AG08395 (cell line): ENCODE data around the gene BAG5.
A peak's percentile ranks its signal among the peaks of the same experiment; 100 is the strongest.

Source experiments
- DNase-seq: peaks from one replicate; pipeline ENCODE4 v3.0.0; 2012; ENCODE audit warnings: mixed read lengths, low spot score

Gene BAG5

DNA sequence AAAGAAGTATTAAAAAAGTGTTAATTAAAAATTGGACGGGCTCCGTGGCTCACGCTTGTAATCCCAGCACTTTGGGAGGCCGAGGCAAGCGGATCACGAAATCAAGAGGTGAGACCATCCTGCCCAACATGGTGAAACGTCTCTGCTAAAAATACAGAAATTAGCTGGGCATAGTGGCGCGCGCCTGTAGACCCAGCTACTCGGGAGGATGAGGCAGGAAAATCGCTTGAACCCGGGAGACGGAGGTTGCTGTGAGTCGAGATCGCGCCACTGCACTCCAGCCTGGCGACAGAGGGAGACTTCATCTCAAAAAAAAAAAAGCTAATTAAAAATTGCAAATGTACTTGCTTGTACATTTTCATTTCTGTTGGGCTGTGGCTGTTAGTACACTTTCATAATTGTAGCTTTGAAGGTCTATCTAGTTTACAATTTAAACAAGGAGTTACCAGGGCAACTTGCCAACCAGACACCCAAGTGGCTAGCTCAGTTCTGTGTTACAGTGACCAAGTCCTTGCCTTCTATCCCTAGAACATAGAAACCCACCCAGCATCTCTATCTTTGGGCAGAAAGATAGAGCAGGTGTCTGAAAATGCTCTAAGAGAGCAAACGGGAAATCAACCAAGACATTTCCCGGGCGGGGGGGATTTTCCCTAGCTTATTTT lies 1.5 kb upstream of the BAG5 start:
- no peak for DNase-seq

DNA sequence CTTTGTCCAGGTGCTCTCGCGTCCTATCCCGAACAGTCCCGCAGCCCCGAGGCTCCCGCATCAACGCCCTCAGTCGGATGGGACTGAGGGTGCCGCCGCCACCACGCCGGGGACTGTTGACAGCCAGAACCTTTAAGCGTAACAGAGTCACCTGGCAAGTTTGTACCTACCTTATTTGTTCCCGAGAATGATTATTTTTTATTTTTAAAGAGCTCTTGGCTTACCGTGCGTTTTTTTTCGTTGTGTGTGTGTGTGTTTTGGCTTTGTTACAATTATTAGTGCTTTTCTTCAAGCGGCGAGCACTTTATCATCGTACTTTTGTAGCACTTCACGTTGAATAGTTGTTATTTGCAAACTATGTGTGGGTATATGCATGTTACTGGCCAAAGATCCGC lies 766 bp upstream of the BAG5 start:
- no peak for DNase-seq

DNA sequence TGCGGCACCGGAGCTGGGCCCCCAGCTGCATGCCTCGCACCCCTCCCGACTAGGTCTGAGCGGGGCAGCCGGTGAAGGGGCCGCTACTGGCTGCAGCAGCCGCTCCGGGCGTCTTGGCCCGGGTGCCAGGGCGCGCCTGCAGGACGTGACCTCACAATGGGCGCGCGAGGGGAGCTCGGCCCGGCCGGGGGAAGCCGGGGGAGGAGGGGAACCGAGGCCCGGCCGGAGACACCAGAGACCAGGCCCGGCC lies 353 bp downstream of the BAG5 start:
- peak; percentile 44 for DNase-seq

DNA sequence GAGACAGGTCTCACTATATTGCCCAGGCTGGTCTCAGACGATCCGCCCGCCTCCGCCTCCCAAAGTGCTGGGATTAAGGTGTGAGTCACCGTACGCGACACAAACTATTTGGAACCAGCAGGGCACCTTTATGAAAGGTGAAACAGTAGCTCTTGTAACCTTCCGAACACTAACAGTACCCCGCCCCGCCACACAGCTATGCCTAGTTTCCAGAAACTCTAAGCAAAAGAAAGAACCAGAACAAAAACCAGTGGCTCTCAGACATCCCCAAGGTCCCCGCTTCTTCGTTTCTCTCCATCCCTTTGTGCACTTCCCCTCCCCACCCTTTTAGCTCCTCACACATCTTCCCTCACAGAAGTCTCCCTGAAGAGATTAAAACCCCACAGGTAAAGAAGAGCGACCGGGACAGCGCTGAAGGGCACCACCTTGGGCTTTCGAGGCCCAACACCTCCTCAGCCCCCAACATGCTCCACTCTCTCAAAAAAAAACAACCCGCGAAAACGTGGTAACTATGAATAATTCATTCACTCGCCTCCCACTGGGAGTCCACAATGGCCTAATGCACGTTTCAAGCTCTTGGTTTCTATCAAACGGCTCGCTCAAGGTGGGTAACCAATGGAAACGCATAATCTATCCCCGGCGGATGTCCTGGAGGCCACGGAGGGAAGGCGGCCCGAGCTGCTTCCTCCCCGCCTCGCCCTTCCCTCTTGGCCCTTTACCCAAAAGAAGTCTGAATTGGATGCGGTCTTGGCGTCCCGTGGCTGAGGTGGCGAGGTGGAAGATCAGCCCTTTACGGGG lies 877 bp downstream of the BAG5 start:
- DNase-seq = peak; percentile 58

DNA sequence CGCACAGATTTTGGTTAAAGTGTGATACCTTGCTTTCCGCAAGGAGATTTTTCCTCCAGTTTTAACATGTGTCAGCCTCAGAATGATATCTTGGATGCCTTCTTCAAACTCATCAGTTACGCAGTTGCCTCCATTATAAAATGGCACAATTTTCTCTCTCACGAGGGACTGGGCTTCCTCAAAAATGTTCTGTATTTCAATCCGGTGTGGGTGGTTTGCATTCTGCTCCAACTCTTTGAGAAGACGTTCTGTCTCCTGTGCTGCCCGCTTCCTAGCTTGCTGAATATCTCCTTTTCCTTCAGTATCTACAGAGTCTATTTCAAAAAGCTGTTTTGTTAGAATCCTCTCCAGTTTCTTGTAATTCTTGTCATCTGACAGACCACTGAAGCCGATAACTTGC lies 1.8 kb downstream of the BAG5 start:
- DNase-seq = no peak

DNA sequence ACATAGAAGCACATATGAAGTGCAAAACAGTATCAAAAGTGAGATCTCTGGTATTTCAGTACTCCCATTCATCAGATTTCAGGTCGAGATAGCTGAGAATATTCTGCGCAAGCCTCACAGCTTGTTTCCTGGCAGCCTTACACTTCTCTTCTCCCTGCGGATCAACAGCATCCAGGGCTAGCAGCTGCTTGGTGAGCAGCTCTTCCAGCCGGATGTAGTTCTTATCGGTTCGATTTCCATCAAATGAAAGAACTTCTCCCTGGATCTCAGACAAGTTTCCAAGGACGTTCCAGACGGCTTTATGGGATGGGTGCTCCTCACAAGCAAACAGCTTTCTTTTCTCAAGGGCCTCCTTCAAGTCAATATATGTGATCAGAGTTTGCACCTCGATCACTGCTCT lies 2.7 kb downstream of the BAG5 start:
- no peak for DNase-seq

DNA sequence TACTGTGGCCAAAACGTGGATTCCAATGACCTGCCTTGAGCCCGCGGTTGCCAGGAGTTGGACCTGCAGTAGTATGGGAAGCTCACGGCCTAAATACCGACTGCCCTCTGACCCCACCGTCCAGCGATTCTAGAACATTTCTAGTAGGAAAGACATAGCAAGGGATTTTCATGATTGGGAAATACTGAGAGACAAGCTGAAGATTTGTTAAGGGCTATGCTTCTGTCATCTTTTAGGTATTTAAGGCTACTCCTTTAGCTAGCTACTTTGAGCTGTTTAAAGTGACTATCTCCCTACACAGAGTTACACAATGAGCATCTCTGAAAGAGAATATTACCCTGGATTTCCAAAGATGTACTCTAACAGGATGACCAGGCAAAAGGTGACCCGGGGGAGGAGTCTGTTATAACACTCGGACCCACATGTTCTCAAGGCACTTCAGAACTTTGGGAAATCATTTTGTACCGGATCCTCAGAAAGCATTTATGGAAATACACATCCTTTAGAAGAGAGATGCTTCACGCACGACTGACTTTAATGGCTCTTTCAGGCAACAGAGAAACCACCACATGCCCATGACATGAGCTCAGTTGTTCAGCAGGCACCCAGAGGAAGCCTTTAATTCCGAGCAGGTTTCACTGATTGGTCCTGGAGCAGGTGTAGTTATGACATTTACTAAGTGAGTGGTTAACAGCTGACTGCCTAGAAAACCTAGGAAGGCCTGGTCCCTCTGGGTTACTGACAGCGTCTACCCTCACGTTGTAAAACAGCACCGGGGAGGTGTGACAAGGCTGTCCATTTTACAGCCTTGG lies 4.2 kb downstream of the BAG5 start:
- peak; percentile 62 for DNase-seq

DNA sequence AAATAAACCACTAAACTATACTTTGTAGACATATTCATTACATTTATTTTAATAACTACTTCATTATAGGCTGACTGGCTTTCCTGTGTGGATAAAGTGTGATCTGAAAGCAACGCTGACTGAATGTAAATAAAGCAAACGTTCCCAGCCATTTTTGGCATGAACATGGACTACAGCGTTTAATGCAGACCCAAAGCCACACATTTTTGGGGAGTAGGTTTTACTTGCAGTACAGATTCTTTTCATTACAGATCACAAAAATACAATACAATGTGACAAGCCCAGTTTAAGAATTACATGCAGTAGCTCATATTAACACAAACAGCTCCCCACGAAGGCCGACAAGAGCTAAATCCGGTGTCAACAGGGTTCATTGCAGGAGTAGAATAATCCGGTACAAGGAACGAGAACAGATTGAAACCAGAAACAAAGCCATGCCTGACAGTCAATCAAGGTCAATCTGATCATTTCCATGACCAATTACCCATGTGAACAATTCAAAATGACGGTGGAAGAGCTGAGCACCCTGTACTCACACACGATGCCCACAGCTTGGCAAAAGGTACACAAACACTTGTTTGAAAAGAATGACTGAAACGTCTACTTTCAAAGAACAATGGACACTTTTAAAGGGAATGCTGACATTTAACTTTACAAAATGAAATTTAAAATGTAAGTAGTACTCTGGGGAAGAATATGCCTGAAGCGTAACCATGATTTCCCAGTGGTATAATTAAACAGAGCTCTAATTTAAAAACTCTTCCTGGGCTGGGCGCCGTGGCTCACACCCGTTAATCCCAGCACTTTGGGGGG lies 5.3 kb downstream of the BAG5 start:
- DNase-seq = no peak

DNA sequence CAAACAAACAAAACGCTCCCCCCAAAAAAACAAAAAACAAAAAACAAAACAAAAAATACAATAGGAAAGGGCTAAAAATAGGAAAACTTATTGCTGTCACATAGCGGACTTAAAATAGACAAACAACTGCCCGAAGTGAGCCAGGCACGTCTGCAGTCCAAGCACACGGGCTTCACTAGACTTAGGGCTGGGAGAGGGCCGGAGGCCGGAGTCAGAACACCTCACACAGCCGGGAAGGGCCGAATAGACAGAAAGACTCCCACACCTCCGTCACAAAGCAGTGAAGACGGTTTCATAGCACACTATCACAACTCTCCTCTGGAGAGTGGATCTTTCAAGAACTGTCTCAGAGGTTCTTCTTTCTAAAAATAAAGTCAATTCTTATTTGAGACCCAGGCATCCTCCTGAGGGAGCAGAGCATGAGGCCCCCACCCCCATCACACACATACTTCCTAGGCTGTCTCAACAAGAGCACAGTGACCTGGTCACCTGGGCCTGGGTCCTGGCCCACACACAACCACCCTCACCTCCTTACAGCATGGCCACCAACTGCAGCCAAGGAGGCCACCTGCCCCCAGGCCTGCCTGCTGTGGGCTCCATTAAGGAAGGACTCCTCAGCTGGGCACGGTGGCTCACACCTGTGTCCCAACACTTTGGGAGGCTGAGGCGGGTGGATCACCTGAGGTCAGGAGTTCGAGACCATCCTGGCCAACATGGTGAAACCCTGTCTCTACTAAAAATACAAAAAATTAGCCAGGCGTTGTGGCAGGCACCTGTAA lies 6.7 kb downstream of the BAG5 start:
- DNase-seq = no peak

DNA sequence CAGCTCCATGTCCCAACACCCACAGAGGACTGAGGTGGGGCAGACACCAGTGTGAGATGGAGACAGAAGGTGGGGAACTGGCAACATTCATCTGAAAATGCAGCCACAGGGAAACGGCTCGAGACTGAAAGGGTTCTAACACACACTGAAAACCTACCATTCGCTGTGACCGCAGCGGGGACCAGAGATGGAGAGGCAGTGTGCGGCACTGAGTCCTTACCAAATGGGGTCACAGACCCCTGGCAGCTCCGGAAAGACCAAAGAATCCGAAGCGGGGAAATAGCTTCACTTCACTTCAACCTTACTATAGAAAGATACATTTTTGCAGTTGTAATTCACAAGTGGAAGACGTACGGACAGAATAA lies 9.6 kb downstream of the BAG5 start:
- DNase-seq = no peak

DNA sequence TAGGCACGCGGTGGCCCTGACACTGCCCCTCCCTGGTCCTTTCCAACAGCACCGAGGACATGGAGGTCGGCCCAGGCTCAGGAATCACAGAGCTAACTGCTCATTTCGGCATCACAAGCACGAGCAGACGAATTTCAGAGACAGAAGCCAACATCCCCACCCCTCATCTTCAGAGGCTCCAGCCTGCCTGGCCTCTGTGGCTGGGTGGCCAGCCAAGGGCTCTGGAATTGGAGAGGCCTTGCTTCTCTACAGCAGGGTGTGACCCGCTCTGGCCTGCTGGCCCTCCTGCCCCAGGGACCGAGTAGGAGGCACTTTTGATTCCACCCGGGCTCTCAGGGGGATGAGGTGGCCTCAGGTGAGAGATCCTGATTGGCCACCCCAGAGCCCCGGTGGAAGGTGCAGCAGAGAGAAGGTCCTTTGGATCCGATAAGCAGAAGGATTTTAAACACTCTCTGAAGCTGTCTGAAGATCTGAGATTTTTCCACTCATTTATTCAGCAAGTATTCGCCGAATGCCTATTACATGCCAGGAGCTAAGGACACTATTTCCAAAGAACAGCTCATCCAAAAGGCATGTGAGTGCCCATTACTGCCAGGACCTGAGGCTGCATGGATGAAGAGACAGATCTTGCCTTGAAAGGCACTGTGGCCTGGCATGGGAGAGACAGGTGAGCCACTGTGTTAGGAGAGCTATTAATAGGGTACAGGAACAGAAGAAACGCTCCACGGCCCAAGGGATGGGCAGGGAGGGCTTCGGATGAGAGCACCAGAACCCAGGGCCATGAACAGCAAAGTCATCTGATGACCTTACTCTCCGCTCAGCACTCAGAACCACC lies 10.2 kb downstream of the BAG5 start:
- DNase-seq = peak; percentile 79

DNA sequence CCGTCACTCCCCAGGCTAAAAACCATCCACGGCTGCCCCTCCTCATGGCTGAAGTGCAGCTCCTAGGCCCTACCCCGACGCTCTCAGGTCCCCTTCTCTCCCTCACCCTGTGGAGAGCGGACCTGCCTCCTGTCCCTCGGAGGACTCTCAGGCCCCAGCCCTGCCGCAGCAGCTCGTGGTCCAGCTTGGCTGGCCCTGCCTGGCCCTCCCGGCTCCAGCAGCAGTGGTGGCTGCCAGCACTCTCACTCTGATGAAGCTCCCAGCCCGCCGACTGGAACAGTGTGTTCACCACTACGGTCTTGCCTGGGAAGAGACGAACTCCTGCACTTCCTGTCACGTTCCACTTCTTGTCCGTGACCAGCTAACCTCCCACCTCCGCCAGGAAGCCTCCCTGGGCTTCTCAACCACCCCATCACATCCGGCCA lies 11.1 kb downstream of the BAG5 start:
- peak; percentile 61 for DNase-seq

DNA sequence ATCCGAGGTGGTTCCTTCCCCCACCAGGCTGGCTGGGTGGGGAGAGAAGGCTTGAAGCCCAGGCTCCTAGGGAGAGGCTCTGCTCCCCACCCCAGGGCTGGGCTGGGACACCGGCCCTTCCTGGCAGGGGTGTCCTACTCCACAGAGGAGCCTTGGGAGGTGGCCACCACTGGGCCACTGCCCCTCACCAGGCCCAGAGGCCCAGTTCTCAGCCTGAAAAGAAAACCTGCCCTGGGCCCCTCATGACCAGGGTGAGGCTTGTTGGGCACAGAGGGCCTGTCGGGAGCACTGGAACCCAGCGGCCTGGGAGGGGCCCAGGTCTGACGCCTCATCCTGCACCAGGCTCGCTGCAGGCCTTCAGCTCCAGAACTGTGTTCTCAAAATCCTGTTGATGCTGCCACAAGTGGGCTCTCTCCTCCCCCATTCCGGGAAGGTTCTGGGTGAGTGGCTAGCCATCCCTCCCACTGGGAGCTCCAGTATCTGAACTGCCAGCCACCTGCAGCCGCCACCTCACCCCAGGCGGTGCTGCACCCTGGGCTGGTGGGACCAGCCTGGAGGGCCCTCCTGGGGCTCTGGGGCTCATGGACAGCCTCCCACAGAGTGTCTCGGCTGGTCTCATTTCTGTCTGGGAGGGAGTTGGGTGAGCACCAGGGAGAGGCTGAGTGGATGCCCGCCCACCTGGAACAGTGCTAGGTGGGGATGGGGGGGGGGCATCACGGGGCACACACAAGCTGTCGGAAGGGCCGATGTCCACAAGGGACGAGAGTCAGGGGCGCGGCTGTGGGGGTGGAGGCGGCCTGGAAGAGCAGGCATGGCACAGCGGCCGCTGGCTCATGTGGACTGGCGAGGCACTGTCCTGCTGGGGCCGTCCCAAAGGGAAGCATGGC lies 11.8 kb downstream of the BAG5 start:
- no peak for DNase-seq

DNA sequence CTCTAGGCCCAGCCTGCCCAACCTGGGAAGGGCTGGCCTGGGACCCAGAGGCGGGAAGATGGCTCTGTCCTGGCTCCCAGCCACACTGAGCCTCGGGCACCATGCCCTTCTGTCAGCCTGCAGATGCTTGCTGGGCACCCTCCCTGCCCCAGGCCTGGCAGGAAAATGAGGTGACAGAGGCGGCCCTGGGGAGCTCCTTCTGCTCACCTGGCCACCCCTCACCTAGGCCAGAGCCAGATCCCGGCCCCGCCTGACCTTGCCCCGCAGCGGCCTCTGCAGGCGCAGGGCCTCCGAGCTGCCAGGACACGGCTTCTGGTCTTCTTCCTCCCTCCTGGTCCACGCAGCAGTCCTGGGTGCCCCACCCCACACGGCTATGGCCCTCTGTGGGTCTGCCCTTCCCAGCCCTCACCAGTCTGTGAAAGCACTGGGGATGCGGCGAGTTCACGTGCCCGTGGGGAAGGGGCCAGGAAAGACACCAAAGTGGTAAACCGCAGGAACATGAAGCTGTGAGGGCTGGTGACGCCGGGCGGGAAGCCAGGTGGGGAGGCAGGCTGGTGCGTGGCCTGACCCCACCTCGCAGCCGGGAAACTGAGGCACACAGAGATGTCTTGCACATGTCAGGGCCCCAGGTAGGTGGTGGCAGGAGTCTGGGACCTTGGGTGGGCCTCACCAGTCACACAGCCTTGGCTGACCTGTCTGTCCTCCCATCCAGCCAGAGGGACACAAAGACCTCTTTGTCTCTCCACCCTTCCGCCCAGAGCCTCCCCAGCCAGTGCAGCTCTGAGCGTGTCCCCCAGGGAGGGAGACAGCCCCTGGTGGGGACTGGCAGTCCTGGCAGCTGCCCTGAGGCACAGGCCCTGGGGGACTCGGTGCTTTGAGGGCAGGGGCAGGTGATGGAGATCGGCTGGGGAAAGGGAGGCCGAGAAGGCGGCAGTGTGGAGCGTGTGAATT lies 12.8 kb downstream of the BAG5 start:
- DNase-seq = no peak

DNA sequence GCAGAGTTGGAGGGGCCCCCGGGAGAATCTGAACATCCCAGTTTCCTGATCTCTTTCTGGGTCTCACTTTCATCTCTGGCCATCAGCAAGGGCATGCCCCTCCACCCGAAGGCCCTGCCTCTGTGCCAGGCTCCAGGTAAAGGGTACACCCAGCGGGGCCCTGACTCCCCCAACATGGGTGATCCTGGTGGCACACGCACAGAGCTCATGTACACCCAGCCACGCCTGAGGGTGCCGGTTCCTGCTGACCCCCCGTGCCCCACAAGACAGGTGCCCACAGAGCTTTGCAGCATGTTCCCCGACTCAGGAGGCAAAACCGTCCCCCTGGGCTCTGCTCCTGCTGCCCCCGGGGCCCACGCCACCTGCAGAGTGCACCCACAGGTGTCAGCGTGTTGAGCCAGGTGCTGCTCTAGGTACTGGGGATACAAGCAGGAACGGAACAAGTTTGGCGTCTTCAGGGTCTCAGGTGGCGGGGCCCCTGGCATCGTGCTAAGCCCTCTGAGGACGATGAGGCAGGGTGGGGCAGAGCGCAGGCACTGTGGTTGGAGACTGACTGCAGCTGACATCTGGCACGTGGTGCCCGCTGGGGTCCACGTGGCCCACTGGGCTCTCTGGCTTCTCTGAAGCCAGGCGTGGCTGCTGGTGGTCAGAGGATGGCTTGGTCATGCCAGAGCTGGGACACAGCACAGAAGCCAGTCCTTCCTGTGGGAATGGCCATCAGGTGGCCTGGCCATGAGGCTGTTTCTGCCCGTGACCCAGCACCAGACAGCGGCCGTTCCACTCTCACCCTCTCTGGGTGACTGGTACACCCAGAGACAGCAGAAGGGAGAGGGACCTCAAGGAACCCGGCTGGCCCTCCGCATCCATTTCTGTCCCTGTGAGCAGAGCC lies 13.8 kb downstream of the BAG5 start:
- DNase-seq = no peak

DNA sequence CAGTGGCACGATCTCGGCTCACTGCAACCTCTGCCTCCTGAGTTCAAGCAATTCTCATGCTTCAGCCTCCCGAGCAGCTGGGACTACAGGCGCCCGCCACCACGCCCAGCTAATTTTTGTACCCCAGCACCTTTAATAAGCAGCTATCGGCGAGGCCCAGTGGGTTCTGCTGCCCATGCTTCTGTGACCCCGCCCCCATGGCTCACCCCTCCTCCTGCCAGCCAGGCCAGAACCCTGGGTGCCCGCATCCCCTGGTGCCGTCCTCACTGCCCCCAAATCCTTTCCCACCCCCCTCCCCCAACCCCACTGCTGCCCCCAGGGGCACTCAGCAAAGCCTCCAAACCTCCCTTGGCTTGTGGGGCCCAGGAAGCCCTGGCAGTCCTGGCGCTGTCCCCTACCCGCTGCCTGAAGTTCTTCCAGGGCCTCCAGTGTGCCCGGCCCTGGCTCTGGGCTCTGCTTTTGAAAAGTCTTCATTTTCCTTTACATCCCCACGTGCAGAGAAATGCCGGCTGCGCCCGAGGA lies 14.5 kb downstream of the BAG5 start:
- no peak for DNase-seq

DNA sequence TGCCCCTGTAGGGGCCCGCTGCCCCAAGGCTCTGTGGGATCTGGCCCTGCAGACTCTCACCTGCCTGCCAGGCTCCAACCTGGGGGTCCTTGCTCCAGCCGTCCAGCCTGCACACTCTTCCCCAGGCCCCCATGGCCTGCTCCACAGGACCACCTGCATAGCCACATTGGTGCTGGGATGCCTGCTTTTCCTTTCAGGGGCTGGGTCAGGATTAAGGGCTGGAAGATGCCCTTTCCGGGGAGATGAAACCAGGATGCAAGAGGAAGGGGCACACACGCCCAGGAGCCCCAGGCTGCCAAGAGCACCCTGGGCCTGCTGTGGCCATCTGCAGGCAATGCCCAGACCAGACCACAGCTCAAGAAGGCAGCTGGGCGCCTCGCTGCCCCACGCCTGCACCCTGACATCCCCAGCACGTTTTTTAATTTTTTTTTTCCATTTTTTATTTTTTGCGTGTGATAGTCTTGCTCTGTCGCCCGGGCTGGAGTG lies 15.0 kb downstream of the BAG5 start:
- no peak for DNase-seq
